Measurements from ENCODE around the gene MRPS16. TPM values are rescaled to one million over a fixed set of nuclear protein-coding genes. Genes with fewer than 3 reads are reported as not detected.

MRPS16 gene
- total and polyA plus RNA-seq, 9 of the 15 experiments (the other 6 are each of a cell fraction or from before 2014, with no cell fraction given) = 65.0 to 239 (median 146) TPM

- Histone ChIP-seq H3K27me3 (ENCODE audit: control insufficient read depth in 2 of 2, insufficient read depth in 2 of 2, low read length in 2 of 2) (no peaks in the 10 kb centered on the region), H4K20me1 (replicated peaks; ENCODE audit: control insufficient read depth, insufficient read depth, low read length) (peaks cover 7% of the 10 kb centered on the region; the same call in 1 of the 2 replicates), H3K9me3 (replicated peaks; ENCODE audit: control insufficient read depth, insufficient read depth, low read depth, low read length) (no peaks in the 10 kb centered on the region), H3K36me3 (ENCODE audit: control insufficient read depth, insufficient read depth, low read length) (peaks cover 96% of the 10 kb centered on the region), H3K27ac (ENCODE audit: extremely low read depth, low read depth, low read length) (no peak overlapping the region), H3K4me1 (replicated peaks in 1 of 2; ENCODE audit: control insufficient read depth in 2 of 2, insufficient read depth in 2 of 2, low read length in 2 of 2) (peaks cover 0 to 17% of the 10 kb centered on the region in 2 experiments; a peak in 3 of 5 replicates), H3K9ac (ENCODE audit: insufficient read depth in 1 of 2, low read depth in 2 of 2, low read length in 2 of 2) (no peak overlapping the region), H3K4me2 (ENCODE audit: insufficient read depth, low read length) (no peak overlapping the region), H3K4me3 (no peak overlapping the region), H3K79me2 (ENCODE audit: control insufficient read depth, insufficient read depth, low read length) (peaks cover 53% of the 10 kb centered on the region), H3K9me1 (ENCODE audit: control insufficient read depth, insufficient read depth, low read length) (no peaks in the 10 kb centered on the region), H2AFZ (ENCODE audit: low read depth, low read length) (no peak overlapping the region)
- POLR2A ChIA-PET = interaction anchor here (1.1 to 6.3 kb wide), 5 partner anchors 7 to 171 kb away, joined by 3 to 66 read pairs (median 4); partner anchors contain the start of gene DNAJC9
- intact Hi-C loops (cut with micrococcal nuclease) (no loop called here), in situ Hi-C loops (cut with MboI) (no loop called here)
- TF ChIP-seq NCOR1 (IDR thresholded peaks at IDR 0.05) = no peak
- peak; percentile 44; the same call in 1 of the 2 replicates for TF ChIP-seq SUPT5H (IDR thresholded peaks at IDR 0.05)
- TF ChIP-seq ZNF316 (IDR thresholded peaks at IDR 0.05) = no peak
- no peak for TF ChIP-seq SNAPC5 (CRISPR knock-in tag; IDR thresholded peaks at IDR 0.05)
- peak; percentile 53 for TF ChIP-seq POLR2G (IDR thresholded peaks at IDR 0.05; ENCODE audit: low read depth, low read length)
- TF ChIP-seq SRSF7 (optimal IDR thresholded peaks at IDR 0.05; ENCODE audit: low read depth, low read length) = no peak
- TF ChIP-seq RBFOX2 (IDR thresholded peaks at IDR 0.05; ENCODE audit: low read depth, low read length) = peak; percentile 60
- peak; percentile 47 for TF ChIP-seq POLR2B (IDR thresholded peaks at IDR 0.05; ENCODE audit: low read depth, partially characterized antibody)
- no peak for TF ChIP-seq WHSC1 (IDR thresholded peaks at IDR 0.05; ENCODE audit: low read length)
- TF ChIP-seq ZNF511 (CRISPR knock-in tag; IDR thresholded peaks at IDR 0.05) = no peak
- TF ChIP-seq ZNF124 (CRISPR knock-in tag; IDR thresholded peaks at IDR 0.05) = no peak
- peak; percentile 34; the same call in 1 of the 2 replicates for TF ChIP-seq POLR2A (conservative IDR thresholded peaks at IDR 0.05)
- TF ChIP-seq FUS (optimal IDR thresholded peaks at IDR 0.05; ENCODE audit: low read depth, low read length) = peak; percentile 22
- no peak for TF ChIP-seq SIN3B (IDR thresholded peaks at IDR 0.05; ENCODE audit: low read depth)
- TF ChIP-seq POLR2AphosphoS2 (IDR thresholded peaks at IDR 0.05; ENCODE audit: low read length) = 0 out of 2 replicates have a peak, but pooled peaks have one; percentile 23
- TF ChIP-seq PCBP2 (IDR thresholded peaks at IDR 0.05; ENCODE audit: low read depth, low read length, poor library complexity, severe bottlenecking) = no peak
- TF ChIP-seq POLR2AphosphoS5 (IDR thresholded peaks at IDR 0.05; ENCODE audit: control insufficient read depth, insufficient read depth, low read depth, low read length) = peak; percentile 55; the same call in 1 of the 2 replicates
- TF ChIP-seq MCM3 (IDR thresholded peaks at IDR 0.05) = no peak
- FAIRE-seq (no peak), ATAC-seq (no peak), DNase-seq (ENCODE audit: extremely low read depth in 1 of 4, low spot score in 3 of 4) (no peak)
- WGBS (ENCODE audit: insufficient coverage, low coverage, missing lambda C conversion rate) = 91% methylated on average over 5 of the region's 5 CpGs
- no TSS peak for BruUV-seq (replicated peaks)
- CTCF ChIA-PET (ENCODE audit: low intra/inter-chr PET ratio) = no interaction called here
These were observed 13.4 kb downstream of the MRPS16 start for GRCh38 chr10:73238990-73239566.
